Measurements from ENCODE around the gene TCF20.

Gene TCF20

DNA sequence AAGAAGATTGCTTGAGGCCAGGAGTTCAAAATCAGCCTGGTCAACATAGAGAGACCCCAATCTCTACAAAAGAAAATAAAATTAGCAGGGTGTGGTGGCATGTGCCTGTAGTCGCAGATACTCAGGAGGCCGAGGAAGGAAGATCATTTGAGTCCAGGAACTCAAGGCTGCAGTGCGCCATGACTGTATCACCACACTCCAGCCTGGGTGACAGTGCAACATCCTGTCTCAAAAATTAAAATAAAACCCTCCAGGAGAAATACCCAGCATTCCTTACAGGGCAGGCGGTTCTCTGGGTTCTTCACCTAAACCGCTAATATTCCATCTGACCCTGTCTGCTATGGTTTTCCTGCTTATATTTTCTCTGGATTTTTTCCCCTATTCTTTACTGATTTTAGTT, 13.5 kb downstream of the TCF20 start:
- no peak for DNase-seq

DNA sequence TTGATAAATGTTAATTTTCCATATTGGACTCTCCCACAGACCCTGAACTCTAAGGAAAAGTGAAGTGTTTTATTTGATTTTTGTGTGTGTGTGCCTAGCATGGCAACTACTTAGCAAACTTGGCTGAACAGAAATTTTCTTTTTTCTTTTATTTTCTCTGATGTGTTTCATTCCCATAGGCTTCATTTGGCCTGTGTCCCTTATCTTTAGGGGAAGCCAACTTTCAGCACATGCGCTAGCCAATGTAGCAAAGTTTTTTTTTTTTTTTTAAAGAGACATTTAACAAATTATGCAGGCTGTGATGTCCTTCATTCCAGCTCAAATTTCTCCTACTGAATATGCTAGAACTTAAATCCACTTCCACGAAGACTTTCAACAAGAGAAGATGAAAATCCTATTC, 14.2 kb downstream of the TCF20 start:
- no peak for DNase-seq

DNA sequence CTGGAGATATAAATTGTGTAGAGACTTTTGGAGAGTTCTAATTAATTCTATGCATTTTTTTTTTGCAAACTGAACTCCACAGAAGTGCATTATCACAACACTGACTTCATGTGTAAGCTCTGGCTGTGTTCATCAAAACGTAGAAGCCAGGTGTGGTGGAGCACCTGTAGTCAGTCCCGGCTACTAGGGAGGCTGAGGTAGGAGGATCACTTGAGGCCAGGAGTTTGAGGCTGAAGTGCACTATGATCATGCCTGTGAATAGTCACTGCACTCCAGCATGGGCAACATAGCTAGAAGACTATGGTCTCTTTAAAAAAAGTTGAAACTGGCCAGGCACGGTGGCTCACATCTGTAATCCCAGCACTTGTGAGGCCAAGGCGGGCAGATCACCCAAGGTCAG, 20.6 kb downstream of the TCF20 start:
- no peak for DNase-seq

DNA sequence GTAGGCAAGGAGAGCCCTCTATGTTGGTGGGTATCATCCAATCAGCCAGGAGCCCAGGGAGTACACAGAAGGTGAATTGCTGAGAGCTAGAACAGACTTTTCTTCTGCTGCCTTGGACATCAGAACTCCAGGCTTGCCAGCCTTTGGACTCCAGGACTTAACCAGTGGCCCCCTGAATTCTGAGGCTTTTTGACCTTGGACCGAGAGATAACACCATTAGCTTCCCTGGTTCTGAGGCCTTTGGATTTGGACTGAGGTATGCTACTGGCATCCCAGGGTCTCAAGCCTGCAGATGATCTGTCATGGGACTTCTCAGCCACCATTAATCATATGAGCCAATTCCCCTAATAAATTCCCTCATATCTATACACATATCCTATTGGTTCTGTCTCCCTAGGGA, 21.5 kb downstream of the TCF20 start:
- no peak for DNase-seq

DNA sequence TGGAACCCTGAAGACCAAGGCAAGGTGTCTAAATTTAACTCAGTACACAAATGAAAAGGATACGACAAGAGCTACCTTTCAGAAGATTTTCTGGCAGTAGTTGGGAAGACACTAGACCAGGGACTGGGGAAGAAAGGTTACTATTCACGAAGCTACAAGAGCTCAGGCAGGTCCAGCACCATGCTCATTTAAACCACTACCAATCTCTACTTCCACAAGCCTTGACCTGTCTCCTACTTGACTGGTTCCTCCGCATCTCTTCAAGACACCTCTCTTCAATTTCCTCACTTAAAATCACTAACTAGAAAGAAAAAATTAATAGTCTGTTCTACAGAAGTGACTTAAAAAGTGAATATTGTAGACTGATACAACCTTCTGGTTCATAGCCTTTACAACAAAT, 22.9 kb downstream of the TCF20 start:
- DNase-seq, result no peak

DNA sequence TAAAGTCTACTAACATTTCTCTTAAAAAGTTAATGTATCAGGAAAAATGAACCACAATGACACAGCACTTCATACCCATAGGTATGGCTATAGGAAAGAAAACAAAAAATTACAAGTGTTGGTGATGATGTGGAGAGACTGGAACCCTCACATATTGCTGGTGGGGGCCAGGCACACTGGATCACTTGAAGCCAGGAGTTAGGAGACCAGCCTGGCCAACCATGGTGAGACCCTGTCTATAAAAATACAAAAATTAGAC, 26.7 kb downstream of the TCF20 start:
- no peak for DNase-seq

DNA sequence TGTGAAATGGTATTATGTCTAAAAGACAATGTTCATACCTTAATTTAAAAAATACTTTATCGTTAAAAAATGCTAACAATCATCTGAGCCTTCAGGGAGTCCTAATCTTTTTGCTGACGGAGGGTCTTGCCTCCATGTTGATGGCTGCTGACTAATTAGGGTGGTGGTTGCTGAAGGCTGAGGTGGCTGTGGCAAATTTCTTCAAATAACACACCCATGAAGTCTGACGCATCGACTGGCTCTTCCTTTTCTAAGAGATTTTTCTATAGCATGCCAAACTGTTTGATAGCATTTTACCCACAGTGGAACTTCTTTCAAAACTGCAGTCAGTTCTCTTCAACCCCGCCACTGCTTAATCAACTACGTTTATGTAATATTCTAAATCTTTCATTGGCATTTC, 33.6 kb downstream of the TCF20 start:
- DNase-seq, result no peak

DNA sequence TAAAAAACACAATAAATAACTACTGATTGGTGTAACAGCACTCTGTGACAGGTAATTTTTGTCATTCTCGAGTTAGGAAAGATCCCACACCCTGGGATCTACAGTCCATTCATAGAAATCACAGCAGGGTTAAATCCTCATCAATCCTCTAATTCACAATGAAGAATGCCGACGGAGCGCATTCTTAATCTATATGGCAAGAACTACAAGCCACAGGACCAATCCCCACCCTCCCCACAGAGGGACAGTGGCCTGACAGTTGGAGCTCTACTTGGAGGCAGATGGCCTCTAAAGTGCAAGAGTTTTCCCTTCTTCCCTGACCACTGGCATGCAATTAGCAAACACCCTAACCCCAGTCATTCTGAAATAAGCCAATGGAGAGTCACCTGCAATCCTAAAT, 34.2 kb downstream of the TCF20 start:
- no peak for DNase-seq

DNA sequence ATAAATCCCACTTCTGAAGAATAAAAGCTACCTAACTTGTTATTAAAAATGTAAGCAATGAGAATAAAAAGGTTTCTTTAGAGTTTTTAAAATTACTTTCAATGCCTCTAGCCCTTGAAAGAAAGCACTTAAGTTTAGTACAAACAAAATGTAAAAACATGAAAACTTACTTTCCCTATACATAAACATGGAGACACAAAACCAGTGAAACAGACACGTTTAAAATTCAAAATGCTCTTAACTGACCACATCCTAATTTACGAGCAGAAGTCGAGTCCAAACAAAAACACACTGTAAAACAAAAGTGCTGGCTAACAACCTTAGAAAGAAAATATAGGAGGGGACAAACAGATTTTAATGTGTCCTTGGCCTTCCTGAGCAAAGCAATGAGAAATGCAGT, 36.6 kb downstream of the TCF20 start:
- DNase-seq, result no peak

DNA sequence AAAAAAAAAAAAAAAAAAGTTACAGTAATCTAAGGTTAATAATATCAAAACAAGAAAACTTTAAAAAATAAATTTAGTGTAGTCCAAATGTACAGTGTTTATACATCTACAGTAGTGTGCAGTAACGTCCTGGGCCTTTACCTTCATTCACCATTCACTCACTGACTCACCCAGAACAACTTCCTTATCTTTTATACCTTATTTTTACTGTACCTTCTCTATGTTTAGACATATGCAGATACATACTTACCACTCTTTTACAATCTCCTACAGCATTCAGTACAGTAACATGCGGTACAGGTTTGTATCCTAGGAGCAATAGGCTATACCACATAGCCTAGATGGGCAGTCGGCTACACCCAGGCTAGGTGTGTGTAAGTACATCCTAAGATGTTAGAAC, 38.5 kb downstream of the TCF20 start:
- no peak for DNase-seq

DNA sequence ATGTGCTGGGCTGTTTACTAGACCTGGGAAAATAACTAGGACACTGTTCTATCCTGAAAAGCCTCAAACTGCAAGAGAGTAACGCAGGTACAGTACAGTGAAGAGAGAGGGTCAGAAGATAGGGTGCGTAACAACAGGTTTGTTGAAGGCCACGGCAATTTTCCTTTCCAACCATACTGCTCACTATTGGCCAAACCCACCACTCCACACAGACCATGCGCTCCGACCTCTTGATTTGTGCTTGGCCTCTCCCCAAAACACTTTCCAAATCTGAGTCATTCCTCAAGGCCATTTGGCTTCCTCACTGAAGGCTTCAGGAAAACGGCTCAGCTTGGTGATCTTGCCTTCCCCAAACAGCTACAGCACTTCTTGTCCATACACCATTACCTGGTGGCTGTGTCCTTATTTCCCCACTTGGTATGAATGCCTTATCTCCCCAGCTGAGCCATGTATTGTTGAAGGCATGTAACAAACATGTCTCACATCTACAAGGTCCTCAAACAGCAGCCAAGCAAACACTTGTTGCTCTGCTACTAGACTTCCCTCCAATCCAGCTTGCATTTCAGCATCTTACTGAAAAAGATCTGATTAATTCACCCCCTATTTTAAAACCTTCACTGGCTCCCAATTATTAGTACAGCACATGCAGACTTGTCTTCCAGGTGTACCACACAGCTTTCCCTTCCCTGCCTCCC, 40.9 kb downstream of the TCF20 start:
- DNase-seq, result no peak

DNA sequence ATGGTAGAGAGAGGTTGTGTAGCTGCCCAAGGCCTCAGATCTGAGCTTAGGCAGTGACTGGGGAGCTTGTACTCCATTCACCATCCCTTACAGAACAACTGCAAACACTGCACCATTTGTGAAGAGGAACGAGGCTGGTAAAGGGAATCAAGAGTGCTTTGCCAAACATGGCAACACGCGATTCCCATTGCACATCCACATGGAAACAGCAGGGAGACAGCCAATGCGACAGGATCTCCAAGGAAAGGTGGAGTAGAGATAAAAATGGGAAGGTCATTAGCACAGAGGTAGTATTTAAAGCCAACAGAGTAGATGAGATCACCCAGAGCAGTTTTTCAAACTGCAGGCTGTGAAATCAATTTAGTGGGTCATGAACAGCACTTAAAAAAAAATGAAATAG, 42.0 kb downstream of the TCF20 start:
- no peak for DNase-seq

DNA sequence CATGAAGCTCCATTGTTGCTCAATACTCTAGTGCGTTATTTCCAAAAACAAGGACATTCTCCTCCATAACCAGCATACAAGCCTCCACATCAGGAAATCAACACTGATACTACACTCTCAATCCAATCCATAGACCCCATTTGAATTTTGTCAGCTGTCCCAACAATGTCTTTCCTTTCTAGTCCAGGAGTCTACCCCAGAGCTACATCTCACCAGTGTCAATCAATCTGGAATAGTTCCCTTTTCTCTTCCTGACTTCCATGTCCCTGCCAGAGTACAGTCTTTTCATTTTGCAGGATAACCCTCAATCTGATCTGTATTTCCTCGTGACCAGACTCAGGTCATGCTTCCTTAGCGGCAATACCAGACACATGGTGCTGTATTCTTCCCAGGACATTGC, 43.0 kb downstream of the TCF20 start:
- DNase-seq, result no peak

DNA sequence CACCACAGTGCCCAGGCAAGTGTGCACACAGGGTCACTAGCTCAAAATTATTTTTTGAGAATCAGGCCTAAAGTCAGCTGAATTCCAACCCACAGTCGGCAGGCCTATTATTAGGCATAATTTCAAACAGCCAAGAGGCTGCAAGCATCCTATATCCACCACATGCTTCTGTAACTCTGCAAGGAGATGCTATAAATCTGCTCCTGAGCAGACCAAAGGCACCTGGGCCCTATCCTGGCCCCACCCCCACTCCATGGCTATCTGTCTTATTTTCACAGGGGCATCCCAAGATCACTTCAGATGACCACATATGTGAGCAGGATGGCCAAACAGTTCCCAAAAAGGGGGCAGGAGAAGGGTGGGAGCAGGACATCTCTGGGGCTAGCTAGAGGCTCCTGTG, 44.6 kb downstream of the TCF20 start:
- no peak for DNase-seq

DNA sequence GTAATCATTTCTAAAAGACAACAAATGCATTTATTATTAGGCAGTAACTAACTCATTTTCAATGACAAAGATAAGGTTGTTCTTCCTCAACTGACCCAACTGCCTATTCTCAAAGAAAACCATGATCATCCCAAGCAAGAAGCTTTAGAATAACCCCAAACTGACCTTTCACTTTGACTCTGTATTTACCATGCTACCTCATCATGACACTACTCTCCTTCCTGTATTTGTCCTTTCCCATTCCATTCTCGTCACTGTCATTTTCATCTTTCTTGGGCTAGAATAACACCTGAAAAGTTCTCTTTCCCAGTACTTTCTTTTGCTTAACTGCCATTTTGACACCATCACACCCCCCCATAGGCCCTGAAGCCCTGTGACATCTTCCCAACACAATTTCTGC, 48.3 kb downstream of the TCF20 start:
- DNase-seq, result no peak

All from Kasumi-1 (cell line).